Measurements from ENCODE around the gene TNFSF15. TPM values are rescaled to one million over a fixed set of nuclear protein-coding genes. Genes with fewer than 3 reads are reported as not detected.

TNFSF15 gene
- not detected for total RNA-seq
- long read RNA-seq, result 0 reads

DNA sequence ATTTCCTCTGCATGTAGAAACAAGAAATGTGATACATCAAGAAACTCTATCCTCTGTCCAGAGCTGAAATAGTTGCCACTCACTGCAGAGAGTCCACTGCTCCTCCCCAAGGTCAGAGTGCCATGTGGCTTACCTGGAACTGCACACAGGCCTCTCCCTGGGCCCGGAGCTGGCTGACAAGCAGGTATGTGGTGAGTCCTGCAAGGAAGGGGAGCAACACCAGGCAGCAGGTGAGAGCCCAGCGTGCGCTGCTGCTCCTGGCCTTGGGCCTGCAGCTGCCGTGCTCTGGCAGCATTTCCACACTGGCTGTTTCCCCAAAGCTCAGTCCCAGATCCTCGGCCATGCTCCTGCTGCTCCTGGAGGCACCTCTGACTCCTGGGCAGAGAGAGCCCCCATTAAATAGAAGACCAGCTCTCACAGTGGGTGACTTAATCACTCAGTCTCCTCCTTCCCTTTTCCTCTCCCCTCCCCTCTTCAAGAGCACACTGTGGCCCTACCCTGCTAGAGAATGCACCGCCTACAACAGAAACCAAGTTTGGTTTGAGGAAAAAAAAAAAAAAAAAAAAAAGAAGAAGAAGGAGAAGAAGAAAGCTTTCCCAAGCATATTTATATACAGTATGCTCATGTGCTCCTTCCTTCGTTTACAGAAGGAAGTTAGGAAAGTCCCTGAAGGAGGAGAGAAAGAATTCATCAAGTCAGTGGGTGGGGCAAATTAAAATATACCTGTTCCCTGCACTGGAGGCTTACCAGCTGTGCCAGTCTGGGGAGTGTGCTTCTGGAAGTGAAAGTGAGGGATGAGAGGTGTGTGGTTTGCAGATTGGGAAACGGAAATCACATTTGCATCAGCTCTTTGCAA, at the start of gene TNFSF15:
Gene TNFSF15 (minus strand): TSS at position 370 of the 856 bp plus-strand sequence. CDS start 27 bp downstream, at position 343.
- DNase-seq, result peak; percentile 40
- intact Hi-C loops (cut with DNase I), result no loop called here
- ATAC-seq (ENCODE audit: poor library complexity), result peak; percentile 55

DNA sequence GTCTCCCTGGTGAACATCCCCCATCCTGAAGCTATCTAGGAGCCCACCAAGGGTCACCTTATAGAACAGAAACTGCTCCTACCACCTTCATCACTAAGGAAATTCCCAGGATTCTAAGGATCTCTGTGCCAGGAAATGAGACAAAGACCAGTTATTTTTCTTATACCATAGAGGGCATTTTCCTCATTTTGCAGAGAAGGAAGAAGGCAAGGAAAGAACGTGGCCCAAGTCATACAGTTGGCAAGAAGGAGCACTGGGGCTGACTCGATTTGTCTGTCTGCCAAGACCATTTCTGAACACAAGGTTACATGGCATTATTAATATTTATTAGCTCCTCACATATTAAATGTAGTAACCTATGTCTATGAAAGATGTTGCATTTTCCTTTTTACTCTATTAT, 49.6 kb upstream of the TNFSF15 start:
- ATAC-seq (ENCODE audit: poor library complexity), result no peak
- intact Hi-C loops (cut with DNase I), result no loop called here
- DNase-seq, result no peak

DNA sequence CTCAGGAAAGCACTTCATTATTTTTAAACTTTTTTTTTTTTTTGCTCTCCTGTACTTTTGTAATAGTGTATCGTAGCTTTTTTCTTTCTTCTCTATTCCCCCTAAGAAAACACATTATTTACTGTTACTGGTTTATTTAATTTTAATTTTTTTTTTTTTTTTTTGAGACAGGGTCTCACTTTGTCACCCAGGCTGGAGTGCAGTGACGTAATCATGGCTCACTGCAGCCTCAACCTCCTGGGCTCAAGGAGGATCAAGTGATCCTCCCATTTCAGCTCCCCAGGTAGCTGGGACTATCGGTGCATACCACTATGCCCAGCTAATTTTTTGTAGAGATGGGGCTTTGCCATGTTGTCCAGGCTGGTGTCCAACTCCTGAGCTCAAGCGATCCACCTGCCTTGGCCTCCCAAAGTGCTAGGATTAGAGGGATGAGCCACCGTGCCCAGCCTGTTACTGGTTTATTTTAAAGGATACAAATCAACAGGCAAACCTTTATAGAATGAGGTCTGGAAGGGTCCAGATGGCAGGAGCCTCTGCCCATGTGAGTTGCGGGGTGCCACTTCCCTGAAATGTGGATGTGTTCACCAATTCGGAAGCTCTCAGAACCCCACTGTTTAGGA, 49.0 kb upstream of the TNFSF15 start:
- ATAC-seq (ENCODE audit: poor library complexity) (no peak), DNase-seq (no peak)
- intact Hi-C loops (cut with DNase I), result no loop called here

DNA sequence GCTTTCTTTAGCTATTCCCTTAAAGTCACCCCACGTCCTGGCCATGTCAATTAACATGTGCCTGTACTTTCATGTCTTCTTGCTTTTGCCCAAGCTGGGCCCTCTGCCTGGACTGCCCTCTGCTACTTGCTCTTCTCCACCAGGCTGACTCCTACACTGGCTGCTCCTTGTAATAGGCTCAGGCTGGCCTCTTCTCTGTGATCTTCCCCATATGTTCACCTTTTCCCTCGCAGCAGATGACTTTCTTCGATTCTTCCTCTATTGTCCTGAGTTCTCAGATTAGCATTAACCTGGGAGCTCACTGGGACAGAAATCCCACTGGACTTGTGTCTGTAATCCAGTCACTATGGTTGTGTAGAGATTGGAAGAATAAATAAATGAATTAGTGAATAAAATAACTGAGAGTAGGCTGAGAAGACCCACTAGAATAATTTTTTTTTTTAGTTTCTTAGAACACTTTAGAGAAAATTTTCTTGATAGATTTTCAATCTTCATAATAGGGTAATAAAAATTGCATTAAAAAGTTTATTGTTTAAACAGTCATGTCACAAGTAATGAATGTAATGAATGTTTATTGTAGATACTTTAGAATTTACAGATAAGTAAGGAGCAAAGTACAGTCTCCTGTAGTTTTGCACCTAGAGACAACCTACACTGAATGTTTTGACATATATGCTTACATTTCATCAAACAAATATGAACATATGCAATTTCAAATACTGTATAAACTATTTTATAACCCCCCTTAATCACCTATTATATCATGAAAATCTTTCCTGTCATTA, 47.4 kb upstream of the TNFSF15 start:
- DNase-seq (no peak), ATAC-seq (ENCODE audit: poor library complexity) (no peak)
- intact Hi-C loops (cut with DNase I), result no loop called here

DNA sequence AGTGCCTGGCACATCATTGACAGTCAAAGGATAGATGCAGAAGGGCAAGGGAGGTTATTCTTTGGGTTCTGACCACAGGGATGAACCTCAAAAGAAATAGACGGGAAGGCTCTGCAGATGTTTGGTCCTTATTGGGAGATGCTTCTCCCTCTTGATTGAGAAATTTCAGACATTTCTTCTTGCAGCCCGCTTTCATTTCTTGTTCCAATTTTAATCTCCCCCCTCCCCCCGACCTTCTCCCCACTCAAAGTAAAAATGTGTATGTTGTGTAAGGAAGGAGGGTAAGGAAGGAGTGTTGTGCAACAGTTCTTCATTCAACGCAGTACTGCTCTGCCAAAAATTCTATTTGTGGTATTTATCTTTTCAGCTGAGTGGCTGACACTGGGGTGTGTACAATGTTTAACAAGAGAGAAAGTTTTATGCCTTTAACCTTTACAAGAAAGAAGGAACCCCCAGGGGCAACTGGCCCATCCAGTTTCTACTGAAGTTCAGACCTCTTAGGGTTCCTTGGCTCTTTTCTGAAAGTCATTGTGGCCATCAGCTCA, 46.3 kb upstream of the TNFSF15 start:
- peak; percentile 56 for ATAC-seq (ENCODE audit: poor library complexity)
- no peak for DNase-seq
- intact Hi-C loops (cut with DNase I), result no loop called here

DNA sequence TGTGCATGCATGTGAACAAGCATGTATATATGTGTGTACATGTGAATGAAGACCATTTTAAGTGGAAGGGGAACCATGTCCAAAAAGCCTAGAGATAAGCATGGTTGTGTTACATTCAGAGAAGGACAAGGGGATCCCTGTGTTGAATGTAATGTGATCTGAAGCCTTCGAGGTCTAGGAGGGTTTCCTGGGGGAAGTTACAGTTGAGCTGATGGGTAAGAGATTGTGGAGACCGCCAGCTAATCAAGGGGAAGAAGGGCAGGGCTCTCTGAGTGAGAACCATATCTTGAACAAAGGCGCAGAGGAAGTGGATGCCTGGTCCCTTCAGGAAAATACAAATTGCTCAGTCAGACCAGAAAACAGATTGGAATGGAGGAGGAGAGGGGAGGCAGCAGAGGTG, 45.5 kb upstream of the TNFSF15 start:
- intact Hi-C loops (cut with DNase I), result no loop called here
- ATAC-seq (ENCODE audit: poor library complexity) (no peak), DNase-seq (no peak)

DNA sequence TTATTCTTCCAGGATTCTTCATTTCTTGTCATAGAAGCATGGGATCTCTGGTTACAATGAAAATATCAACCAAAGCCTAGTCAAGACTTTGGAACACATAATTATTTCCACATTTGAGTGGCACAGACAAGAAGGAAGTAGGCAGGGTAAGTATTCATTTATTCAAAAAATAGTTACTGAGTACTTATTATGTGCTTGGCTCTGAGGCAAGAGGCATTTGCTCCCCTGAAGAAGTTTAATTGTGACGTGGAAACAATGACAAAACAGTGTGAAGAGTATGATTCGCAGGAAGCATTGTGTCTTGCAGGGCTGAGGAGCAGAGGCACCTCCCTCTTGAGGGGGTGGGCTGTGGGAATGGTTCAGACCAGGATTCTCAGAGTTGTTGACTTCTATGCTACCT, 45.0 kb upstream of the TNFSF15 start:
- intact Hi-C loops (cut with DNase I), result no loop called here
- ATAC-seq (ENCODE audit: poor library complexity) (no peak), DNase-seq (no peak)

DNA sequence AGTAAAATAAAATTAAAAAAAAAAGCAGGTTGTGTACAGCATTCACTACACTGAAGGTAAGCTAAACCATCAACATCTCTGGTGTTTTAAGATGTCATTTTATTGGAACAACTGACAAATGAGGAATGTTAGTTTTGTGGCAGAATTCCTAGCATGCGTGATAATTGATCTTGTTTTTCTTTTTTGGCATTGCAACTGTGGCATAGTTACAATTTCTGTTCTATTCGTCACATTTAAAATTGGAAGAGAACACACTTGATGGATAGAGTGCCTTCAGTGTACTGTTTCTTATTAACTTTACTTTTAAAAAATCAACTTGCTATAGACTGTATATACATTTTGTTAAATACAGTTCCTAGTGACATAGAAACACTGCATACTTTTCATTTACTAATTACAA, 43.6 kb upstream of the TNFSF15 start:
- no peak for ATAC-seq (ENCODE audit: poor library complexity)
- intact Hi-C loops (cut with DNase I), result no loop called here
- DNase-seq, result no peak

DNA sequence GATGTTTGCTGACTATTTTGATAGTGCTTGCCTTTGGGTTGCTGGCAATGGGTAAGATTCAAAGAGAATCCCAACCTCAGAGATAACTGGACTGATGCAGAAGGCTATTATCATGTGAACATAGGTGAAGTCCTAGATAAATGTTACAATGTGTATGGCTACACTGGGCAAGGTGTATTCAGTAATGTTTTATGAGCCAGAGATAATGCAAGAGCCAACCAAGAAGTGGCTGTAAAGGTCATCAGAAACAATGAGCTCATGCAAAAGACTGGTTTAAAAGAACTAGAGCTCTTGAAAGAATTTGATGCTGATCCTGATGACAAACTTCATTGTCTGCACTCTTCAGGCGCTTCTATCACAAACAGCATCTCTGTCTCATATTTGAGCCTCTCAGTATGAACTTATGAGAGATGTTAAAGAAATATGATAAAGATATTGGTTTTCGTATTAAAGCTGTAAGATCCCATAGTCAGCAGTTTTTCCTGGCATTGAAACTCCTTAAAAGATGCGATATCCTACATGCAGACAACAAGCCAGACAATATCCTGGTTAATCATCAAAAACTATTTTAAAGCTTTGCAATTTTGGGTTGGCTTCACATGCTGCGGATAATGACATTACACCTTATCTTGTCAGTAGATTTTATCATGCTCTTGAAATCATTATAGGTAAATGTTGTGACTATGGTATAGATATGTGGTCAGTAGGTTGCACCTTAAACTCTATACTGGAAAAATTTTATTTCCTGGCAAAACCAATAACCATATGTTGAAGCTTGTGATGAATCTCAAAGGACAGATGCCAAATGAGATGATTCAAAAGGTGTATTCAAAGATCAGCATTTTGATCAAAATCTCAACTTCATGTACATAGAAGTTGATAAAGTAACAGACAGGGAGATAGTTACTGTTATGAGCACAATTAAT, 41.9 kb upstream of the TNFSF15 start:
- intact Hi-C loops (cut with DNase I), result no loop called here
- no peak for DNase-seq
- no peak for ATAC-seq (ENCODE audit: poor library complexity)

DNA sequence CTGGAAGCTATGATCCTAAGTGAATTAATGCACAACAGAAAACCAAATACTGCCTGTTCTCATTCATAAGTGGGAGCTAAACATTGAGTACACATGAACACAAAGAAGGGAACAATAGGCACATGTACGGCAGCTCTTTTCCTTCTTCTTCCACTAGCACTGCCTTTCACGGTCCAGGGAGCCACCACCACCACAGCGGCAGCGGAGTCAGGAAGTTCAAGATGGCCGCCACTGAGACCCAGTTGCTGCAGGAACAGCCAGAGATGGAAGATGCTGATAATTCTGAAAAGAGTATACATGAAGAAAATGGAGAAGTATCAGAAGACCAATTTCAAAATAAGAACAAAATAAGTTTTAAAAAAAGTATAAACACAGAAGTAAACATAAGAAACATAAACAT, 39.5 kb upstream of the TNFSF15 start:
- DNase-seq (no peak), ATAC-seq (ENCODE audit: poor library complexity) (no peak)
- intact Hi-C loops (cut with DNase I), result no loop called here

DNA sequence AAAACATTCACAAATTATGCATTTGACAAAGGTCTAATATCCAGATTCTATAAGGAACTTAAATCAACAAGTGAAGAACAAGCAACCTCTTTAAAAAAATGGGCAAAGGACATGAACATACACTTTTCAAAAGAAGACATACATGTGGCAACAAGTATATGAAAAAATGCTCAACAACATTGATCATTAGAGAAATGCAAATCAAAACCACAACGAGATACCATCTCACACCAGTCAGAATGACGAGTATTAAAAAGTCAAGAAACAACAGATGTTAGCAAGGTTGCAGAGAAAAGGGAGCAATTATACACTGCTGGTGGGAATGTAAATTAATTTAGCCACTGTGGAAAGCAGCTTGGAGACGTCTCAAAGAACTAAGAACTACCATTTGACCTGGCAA, 38.9 kb upstream of the TNFSF15 start:
- intact Hi-C loops (cut with DNase I), result no loop called here
- ATAC-seq (ENCODE audit: poor library complexity) (no peak), DNase-seq (no peak)

DNA sequence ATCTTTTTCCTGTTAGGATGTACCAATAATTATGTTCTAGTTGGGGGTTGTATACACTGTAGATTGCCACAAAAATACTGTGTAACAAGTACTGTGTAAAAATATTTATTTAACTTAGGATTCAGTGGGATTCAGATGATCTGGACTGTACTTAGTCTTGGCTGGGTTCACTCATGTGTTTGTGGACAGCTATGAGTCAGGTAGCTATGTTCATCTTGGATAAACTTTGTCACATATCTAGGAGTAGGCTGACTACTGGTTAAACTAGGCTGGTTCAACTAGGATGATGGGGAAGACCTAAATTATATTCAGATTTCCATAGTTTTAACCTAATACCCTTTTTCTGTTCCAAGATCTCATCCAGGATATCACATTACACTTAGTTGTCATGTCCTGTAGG, 32.1 kb upstream of the TNFSF15 start:
- DNase-seq (no peak), ATAC-seq (ENCODE audit: poor library complexity) (no peak)
- intact Hi-C loops (cut with DNase I), result no loop called here

DNA sequence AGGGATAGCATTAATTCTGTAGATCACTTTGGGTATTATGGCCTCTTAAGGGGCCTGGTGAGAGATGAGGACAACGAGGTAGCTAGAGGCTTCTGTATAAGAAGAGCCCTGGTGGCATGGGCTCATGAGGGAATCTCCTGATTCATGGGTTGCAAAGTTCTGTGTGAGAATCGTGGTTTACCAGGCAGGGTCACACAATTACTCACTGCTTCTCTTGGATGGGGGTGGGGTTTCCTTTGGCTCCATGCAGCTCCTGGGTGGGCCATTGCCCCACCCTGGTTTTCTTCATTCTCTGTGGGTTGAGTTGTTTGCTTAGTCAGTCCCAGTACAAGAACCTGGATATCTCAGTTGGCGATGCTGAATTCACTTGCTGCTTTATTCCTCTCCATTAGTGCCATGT, 30.9 kb upstream of the TNFSF15 start:
- ATAC-seq (ENCODE audit: poor library complexity), result no peak

DNA sequence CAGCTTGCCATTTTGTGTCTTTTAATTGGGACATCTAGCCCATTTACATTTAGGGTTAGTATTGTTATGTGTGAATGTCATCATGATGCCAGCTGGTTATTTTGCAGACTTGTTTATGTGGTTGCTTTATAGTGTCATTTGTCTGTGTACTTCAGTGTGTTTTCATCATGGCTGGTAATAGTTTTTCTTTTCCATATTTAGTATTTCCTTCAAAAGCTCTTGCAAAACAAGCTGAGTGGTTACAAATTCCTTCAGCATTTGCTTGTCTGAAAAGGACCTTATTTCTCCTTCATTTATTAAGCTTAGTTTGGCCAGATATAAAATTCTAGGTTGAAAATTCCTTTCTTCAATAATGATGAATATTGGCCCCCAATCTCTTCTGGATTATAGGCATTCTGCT, 28.5 kb upstream of the TNFSF15 start:
- ATAC-seq (ENCODE audit: poor library complexity) (no peak), DNase-seq (no peak)
- intact Hi-C loops (cut with DNase I), result no loop called here

More for the DNA sequence above, 30.9 kb upstream of the TNFSF15 start:
- no peak for DNase-seq
- intact Hi-C loops (cut with DNase I), result no loop called here

DNA sequence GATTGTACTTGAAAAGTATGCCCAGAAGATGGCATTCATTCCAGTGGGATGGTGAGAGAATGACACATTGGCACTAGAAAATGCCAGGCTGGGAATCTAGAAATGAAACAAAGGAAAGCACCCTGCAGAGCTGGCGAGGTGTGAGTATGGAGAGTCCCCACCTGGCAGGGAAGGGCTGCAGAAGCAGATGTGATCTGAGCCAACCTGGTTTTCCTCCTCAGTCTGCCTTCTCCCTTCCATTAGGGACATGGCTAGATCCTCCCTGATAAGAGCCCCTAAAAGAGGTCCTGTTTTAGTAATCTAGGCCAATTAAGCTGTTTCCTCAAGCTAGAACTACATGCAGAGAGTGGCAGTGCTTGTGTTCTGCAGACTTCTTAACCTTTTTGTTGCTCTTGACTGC, 24.7 kb upstream of the TNFSF15 start:
- intact Hi-C loops (cut with DNase I), result no loop called here
- DNase-seq (no peak), ATAC-seq (ENCODE audit: poor library complexity) (no peak)

DNA sequence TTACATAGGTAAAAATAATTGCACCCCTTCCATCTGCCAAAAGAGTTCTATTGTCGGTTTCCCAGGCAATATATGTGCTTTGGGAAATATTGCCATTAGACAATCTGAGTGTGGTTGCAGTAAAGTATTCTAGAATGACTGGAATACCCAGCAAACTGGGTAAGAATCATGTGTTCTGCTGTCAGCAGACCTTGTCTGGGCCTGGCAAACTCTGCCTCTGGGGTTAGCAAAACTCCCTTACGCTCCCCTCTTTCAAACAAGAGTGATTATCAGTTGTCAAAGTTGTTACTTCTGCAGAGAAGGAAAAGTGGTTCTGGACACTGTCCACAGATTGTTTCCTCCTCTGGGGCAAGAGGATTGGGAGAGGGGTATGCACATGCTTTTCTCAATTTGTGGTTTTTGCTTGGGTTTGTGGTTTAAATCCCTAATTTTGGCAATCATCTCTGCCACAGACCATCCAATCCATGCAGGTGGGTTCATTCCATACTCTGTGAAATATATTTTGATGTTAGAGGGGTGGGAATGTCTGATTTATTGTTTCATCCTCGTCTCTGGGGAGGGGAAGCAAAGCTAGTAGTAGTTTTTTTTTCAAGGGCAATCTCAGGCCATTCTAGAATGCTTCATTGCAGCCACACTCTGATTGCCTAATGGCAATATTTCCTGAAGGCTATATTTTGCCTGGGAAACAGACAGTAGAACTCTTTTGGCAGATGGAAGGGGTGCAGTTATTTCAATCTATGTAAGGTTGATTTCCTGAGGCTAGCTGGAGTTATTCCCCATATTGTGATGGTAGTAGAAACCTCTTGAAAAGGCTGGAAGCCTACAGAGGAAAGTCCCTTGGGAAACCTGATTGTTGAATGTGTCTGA, 24.0 kb upstream of the TNFSF15 start:
- intact Hi-C loops (cut with DNase I), result no loop called here
- DNase-seq, result no peak
- ATAC-seq (ENCODE audit: poor library complexity), result no peak

DNA sequence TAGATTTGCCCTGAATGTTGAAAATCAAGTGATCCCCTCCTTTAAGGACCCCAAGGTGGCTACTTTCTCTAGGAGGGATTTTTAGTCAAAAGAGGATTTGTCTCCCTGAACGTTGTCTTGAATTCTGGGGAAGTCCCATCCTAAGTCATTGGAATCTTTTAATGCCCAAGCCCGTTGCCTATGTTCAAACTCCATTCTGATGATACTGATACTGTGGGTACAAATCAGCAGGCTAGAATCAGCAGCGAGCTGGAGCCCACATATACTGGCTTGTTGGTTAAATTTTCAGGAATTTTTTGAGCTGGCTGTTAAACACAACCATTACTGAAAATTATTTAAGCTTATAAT, 22.4 kb upstream of the TNFSF15 start:
- no peak for ATAC-seq (ENCODE audit: poor library complexity)

More for the DNA sequence above, 22.4 kb upstream of the TNFSF15 start:
- no peak for DNase-seq
- intact Hi-C loops (cut with DNase I), result no loop called here

Measured in Right ventricle myocardium superior (tissue), 1 donor.